Right lobe of liver (tissue), 6 donors: ENCODE measurements around the gene TAF3. TPM values are rescaled to one million over a fixed set of nuclear protein-coding genes. Genes with fewer than 3 reads are reported as not detected.

Experiments
- ATAC-seq, 4 donors: fragments of 200-7000 bp; cut with Tn5 transposase; one replicate each; pipeline ENCODE4 v1.9.1; 2020; ENCODE audit warnings: mild to moderate bottlenecking in 4 of 4, moderate library complexity in 4 of 4
- DNase-seq, 3 donors: peaks; one replicate each; pipeline ENCODE4 v3.0.0-alpha.2; 2020
- H3K27ac ChIP-seq, 3 donors: fragments of 200-600 bp; one replicate each; pipeline ENCODE4 v1.8.0; 2022
- H3K27me3 ChIP-seq, 2 donors: fragments of 200-600 bp; one replicate each; pipeline ENCODE4 v1.8.0; 2022
- H3K36me3 ChIP-seq, 4 donors: fragments of 200-600 bp; sonication (generic) in 1 of 4; one replicate each; pipeline versions ENCODE4 v1.5.1 to v1.8.0; 2017 to 2022; ENCODE audit warnings: control low read depth in 1 of 4
- H3K4me1 ChIP-seq, 4 donors: fragments of 200-600 bp; sonication (generic) in 1 of 4; one replicate each; pipeline versions ENCODE4 v1.5.1 to v1.8.0; 2017 to 2022; ENCODE audit warnings: control low read depth in 1 of 4
- H3K4me3 ChIP-seq, 3 donors: fragments of 200-600 bp; one replicate each; pipeline ENCODE4 v1.8.0; 2022
- H3K9me3 ChIP-seq, 4 donors: fragments of 200-600 bp; sonication (generic) in 1 of 4; one replicate each; pipeline versions ENCODE4 v1.5.1 to v1.8.0; 2017 to 2022; ENCODE audit warnings: control low read depth in 1 of 4
- CTCF ChIP-seq, 4 donors: fragments of 200-600 bp in 3 of 4; fragments of 450-650 bp in 1 of 4; IDR thresholded peaks; one replicate each; pipeline versions ENCODE4 v1.5.1 to v1.8.0; 2016 to 2022; ENCODE audit warnings: antibody characterized with exemption in 4 of 4, mild to moderate bottlenecking in 2 of 4
- POLR2A ChIP-seq: fragments of 450-650 bp; IDR thresholded peaks from one replicate; pipeline ENCODE4 v1.6.1; 2017; ENCODE audit warnings: antibody characterized with exemption, mild to moderate bottlenecking
- WGBS: methylation state at CpG from one replicate; pipeline ENCODE4 v1.1.6; 2018; ENCODE audit warnings: low coverage, low lambda C conversion rate; ENCODE audit not compliant: insufficient coverage; ENCODE audit errors: missing lambda C conversion rate; 5-methylcytosine and 5-hydroxymethylcytosine counted together
- intact Hi-C, 2 donors: fragments of 100-400 bp; cut with DNase I; formaldehyde crosslinking; loops; one replicate each; pipeline versions ENCODE4 v1.11.2 to v1.14.1; 2022
- total RNA-seq, 6 experiments: library from RNA; depleted of rRNA in 2 of 6; stranded (reverse); fragments of >200 nt in 2 of 6; fragmentation: NEBNext Ultra II Directional in 3 of 6; extraction: Animal tissue kit (Norgen Biotek cat#: 25700) in 3 of 6; gene quantifications; one replicate each; pipeline versions ENCODE4 v1.1.0 to v1.2.4, GENCODE V29; 2016 to 2023
- donor health status: DM: no; HTN: yes; CAD: no.
- donor health status: DM: no; HTN: no; CAD: no.
- donor health status: DM: no; HTN: no; CAD: no.
- donor health status: DM: no; HTN: yes; CAD: no.
- donor health status: DM: no; HTN: yes; CAD: no.

TAF3 gene
- total RNA-seq, 6 experiments from 2014 or later, result 1.9 to 3.5 (median 3.0) TPM

- ATAC-seq (no peak), DNase-seq (no peak)
- Histone ChIP-seq H3K36me3 (peaks cover 0 to 2% (median 0%) of the 10 kb centered on the region in 4 donors), H3K4me3 (no peak overlapping the region), H3K9me3 (peaks cover 0 to 9% (median 0%) of the 10 kb centered on the region in 4 donors), H3K27me3 (no peaks in the 10 kb centered on the region), H3K27ac (no peak overlapping the region), H3K4me1 (no peaks in the 10 kb centered on the region)
- 61% methylated on average over 2 of the region's 2 CpGs for WGBS
- intact Hi-C loops, result no loop called here
- TF ChIP-seq CTCF (IDR thresholded peaks at IDR 0.05), result no peak
These were observed 186.2 kb downstream of the TAF3 start for GRCh38 chr10:8004469-8005000.

GRCh38 chr10:8006274-8006999 lies 188.1 kb downstream of the TAF3 start:
- peaks cover 0 to 9% (median 0%) of the 10 kb centered on the region in 4 donors for H3K9me3 ChIP-seq
- ATAC-seq, result no peak
- H3K4me1 ChIP-seq, result no peaks in the 10 kb centered on the region
- no peak overlapping the region for H3K27ac ChIP-seq
- no peak for DNase-seq
- H3K27me3 ChIP-seq, result no peaks in the 10 kb centered on the region
- H3K36me3 ChIP-seq, result peaks cover 0 to 5% (median under 1%) of the 10 kb centered on the region in 4 donors
- intact Hi-C loops, result no loop called here
- TF ChIP-seq CTCF (IDR thresholded peaks at IDR 0.05) (no peak), POLR2A (no peak)
- WGBS, result 78% methylated on average over 10 of the region's 10 CpGs
- H3K4me3 ChIP-seq, result no peak overlapping the region

- peaks cover 0 to 5% (median under 1%) of the 10 kb centered on the region in 4 donors for H3K36me3 ChIP-seq
- no peaks in the 10 kb centered on the region for H3K4me1 ChIP-seq
- H3K27me3 ChIP-seq, result no peaks in the 10 kb centered on the region
- TF ChIP-seq POLR2A, result no peak
- TF ChIP-seq CTCF (IDR thresholded peaks at IDR 0.05), result no peak
- no peak overlapping the region for H3K4me3 ChIP-seq
- 96% methylated on average over 19 of the region's 38 CpGs for WGBS
- peaks cover 0 to 5% (median 0%) of the 10 kb centered on the region in 4 donors for H3K9me3 ChIP-seq
- no peak for ATAC-seq
- DNase-seq, result no peak
- intact Hi-C loops, result no loop called here
- no peak overlapping the region for H3K27ac ChIP-seq
These were observed 190.7 kb downstream of the TAF3 start for GRCh38 chr10:8009031-8009430.

- Histone ChIP-seq H3K27me3 (no peaks in the 10 kb centered on the region), H3K4me1 (no peaks in the 10 kb centered on the region), H3K9me3 (no peaks in the 10 kb centered on the region), H3K27ac (no peak overlapping the region), H3K36me3 (peaks cover 0 to 14% (median 4%) of the 10 kb centered on the region in 4 donors), H3K4me3 (no peak overlapping the region)
- TF ChIP-seq CTCF (IDR thresholded peaks at IDR 0.05) (no peak), POLR2A (no peak)
- ATAC-seq, result no peak
- 91% methylated on average over 1 of the region's 1 CpG for WGBS
- intact Hi-C loops, result no loop called here
- DNase-seq, result no peak
These were observed 194.7 kb downstream of the TAF3 start for GRCh38 chr10:8013006-8013405.
